NT2/D1 (cell line): Measurements from ENCODE around the gene HOXA3.

Experiments
- DNase-seq: peaks from one replicate; pipeline ENCODE4 v3.0.0-alpha.2; 2011; ENCODE audit warnings: low read depth, low spot score
- H3K27me3 ChIP-seq: 2 replicates; pipeline ENCODE4 v1.6.0; 2011; ENCODE audit warnings: mild to moderate bottlenecking; ENCODE audit not compliant: insufficient read length, insufficient read depth
- H3K36me3 ChIP-seq: 2 replicates; pipeline ENCODE4 v1.6.1; 2011; ENCODE audit warnings: mild to moderate bottlenecking, low read length, mixed read lengths; ENCODE audit not compliant: insufficient read depth, insufficient read length
- H3K4me1 ChIP-seq: 2 replicates; pipeline ENCODE4 v1.5.1; 2011; ENCODE audit not compliant: insufficient read depth, insufficient read length
- H3K4me3 ChIP-seq: 2 replicates; pipeline ENCODE4 v1.5.1; 2011; ENCODE audit warnings: low read depth; ENCODE audit not compliant: insufficient read length
- H3K9ac ChIP-seq: 2 replicates; pipeline ENCODE4 v1.6.0; 2011; ENCODE audit warnings: low read depth; ENCODE audit not compliant: insufficient read length
- H3K9me3 ChIP-seq: 2 replicates; pipeline ENCODE4 v1.5.1; 2011; ENCODE audit warnings: mild to moderate bottlenecking, low read length; ENCODE audit not compliant: insufficient read depth
- SUZ12 ChIP-seq: IDR thresholded peaks from 2 replicates; pipeline ENCODE4 v1.6.1; 2011; ENCODE audit not compliant: insufficient read length, insufficient read depth; ENCODE audit errors: extremely low read depth
- YY1 ChIP-seq: IDR thresholded peaks from 2 replicates; pipeline ENCODE4 v1.6.1; 2011; ENCODE audit not compliant: insufficient read length, insufficient read depth
- ZNF274 ChIP-seq: IDR thresholded peaks from 2 replicates; pipeline ENCODE4 v1.6.1; 2011; ENCODE audit warnings: mild to moderate bottlenecking, low read depth, low read length

Gene HOXA3

DNA sequence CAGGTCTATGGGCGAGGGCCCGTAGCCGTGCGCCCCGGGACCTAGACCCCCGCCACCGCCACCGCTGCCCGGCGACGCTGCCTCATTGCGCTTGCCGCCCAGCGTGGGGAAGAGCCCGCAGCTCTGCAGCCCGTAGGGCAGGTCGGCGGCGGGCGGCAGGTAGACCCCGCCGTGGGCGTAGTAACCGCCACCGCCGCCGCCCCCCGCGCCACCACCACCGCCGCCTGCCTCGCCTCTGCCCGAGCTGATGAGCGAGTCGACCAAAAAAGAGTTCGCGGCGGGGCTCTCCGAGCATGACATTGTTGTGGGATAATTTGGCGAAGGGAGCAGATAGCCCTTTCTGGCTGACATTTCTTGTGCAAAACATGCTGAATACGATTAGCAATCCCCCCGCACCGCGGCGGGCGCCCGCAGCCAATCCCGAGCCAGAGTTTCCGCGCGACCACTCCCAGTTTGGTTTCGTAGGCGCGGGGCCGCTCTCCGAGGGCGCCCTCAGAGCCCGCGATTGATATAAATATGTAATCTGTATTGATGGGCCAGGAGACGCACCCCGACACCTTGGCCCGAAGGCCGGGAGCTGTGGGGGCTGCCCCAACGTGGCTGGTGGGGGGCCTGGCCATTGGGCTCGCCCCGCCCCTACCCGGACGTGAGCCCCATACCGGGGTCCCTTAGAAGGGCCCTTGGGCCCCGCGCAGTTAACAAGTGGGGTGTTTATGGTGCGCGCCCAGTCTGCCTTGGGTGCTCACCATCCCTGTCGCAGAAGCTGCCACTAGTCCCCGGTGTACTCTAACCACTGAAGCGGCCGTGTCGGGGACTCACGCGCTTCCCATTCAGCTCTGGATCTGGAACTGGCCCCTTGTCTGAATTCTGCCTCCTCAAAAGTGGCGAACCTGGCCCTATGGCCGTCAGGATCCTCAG is 21.8 kb upstream of the HOXA3 start, which contains the start of gene HOXA10:
TSS of gene HOXA10 (minus strand) at position 365 of the 918 bp plus-strand sequence. CDS start at position 351, 14 bp downstream.
- DNase-seq, result no peak
- Histone ChIP-seq H3K9me3 (no peaks in the 10 kb centered on the region), H3K27me3 (peaks cover 100% of the 10 kb centered on the region), H3K4me3 (peak within 1 kb of the TSS; percentile 18), H3K36me3 (no peaks in the 10 kb centered on the region), H3K9ac (no peak within 1 kb of the TSS), H3K4me1 (peaks cover 16% of the 10 kb centered on the region)
- no peak for TF ChIP-seq ZNF274
- no peak for TF ChIP-seq SUZ12
- no peak for TF ChIP-seq YY1

DNA sequence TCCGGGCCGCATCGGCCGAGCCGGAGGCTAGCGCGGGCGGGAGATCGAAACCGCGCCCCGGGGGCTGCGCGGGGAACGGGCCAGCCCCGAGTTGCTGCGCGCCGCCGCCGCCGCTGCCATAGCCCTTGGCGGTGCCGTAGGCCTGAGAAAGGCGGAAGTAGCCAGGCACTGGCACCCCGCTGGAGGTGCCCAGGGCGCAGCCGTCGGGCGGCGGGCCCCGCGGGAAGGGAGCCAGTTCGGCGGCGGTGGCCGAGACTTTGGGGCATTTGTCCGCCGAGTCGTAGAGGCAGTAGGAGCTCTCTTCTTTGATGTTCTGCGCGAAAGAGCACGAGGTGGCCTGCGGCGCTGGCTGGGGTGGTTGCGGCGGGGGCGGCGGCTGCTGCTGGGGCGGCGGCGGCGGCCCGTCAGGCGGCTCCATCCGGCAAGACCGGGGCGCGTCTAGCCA is 21.1 kb upstream of the HOXA3 start:
- peaks cover 100% of the 10 kb centered on the region for H3K27me3 ChIP-seq
- peaks cover 17% of the 10 kb centered on the region for H3K4me1 ChIP-seq
- H3K4me3 ChIP-seq, result peak overlapping the region; percentile 15
- TF ChIP-seq YY1 (no peak), SUZ12 (peak; percentile 77), ZNF274 (no peak)
- H3K9ac ChIP-seq, result no peak overlapping the region
- no peaks in the 10 kb centered on the region for H3K36me3 ChIP-seq
- DNase-seq, result no peak
- no peaks in the 10 kb centered on the region for H3K9me3 ChIP-seq

GRCh38 chr7:27172823-27173510 is 20.6 kb upstream of the HOXA3 start:
- DNase-seq, result no peak
- Histone ChIP-seq H3K9ac (no peak overlapping the region), H3K27me3 (peaks cover 100% of the 10 kb centered on the region), H3K4me3 (peak overlapping the region; percentile 15), H3K36me3 (no peaks in the 10 kb centered on the region), H3K4me1 (peaks cover 17% of the 10 kb centered on the region), H3K9me3 (no peaks in the 10 kb centered on the region)
- TF ChIP-seq YY1 (no peak), SUZ12 (peak; percentile 73), ZNF274 (no peak)

DNA sequence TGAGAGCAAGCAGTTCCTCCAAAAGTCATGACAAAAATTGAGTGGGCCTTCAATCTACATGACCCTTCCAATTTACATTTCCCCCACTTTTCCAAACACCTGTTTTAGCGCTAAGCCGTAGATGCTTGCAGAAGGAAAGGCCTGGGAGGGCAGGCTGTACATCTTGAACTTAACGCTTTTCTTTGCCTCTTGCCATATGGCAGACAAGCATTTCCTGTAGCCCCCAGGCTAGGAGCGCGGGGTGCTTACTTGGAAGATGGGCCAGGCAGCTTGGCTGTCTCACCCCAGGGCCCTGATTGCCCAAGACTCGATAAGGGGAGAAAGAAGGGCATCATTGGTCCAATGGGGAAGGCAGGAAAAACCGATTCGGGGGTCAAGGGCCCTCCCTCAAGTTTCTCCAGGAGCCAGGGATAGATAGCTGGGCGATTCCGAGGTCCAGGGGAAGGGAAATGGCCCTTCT is 20.0 kb upstream of the HOXA3 start:
- Histone ChIP-seq H3K9ac (no peak overlapping the region), H3K36me3 (no peaks in the 10 kb centered on the region), H3K4me1 (peaks cover 17% of the 10 kb centered on the region), H3K4me3 (no peak overlapping the region), H3K9me3 (no peaks in the 10 kb centered on the region), H3K27me3 (peaks cover 100% of the 10 kb centered on the region)
- TF ChIP-seq YY1, result no peak
- TF ChIP-seq SUZ12, result no peak
- no peak for DNase-seq

DNA sequence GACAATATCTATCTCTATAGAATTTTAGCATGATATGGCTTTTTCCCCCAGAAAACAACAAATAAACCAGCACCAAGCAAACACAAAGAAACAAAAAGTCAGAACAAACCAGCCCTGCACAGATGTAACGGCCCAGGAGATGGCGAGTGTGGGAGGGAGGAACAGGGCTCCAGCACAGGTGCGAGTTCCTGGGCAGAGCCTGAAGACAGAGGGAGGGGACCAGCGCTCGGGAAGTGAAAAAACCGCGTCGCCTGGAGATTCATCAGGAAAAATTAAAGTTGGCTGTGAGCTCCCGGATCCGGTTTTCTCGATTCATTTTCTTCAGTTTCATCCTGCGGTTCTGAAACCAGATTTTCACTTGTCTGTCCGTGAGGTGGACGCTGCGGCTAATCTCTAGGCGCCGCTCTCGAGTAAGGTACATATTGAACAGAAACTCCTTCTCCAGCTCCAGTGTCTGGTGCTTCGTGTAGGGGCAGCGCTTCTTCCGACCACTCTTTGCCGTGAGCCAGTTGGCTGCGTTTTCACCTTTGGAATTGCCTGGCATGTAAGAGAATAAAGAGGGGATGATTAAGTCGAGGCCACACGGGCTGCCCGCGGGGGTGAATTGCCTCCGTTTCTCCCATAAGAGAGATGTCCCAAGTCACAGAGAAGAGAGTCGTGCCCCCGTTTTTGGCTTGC is 19.4 kb upstream of the HOXA3 start:
- DNase-seq, result no peak
- peaks cover 100% of the 10 kb centered on the region for H3K27me3 ChIP-seq
- H3K4me3 ChIP-seq, result no peak overlapping the region
- no peak overlapping the region for H3K9ac ChIP-seq
- no peaks in the 10 kb centered on the region for H3K9me3 ChIP-seq
- H3K36me3 ChIP-seq, result no peaks in the 10 kb centered on the region
- peaks cover 17% of the 10 kb centered on the region for H3K4me1 ChIP-seq
- TF ChIP-seq SUZ12 (peak; percentile 97), YY1 (no peak), ZNF274 (no peak)

GRCh38 chr7:27171325-27171636 is 18.9 kb upstream of the HOXA3 start:
- no peak for DNase-seq

More at GRCh38 chr7:27171325-27171636, 18.9 kb upstream of the HOXA3 start:
- Histone ChIP-seq H3K9me3 (no peaks in the 10 kb centered on the region), H3K9ac (no peak overlapping the region), H3K27me3 (peaks cover 100% of the 10 kb centered on the region), H3K36me3 (no peaks in the 10 kb centered on the region), H3K4me1 (peaks cover 18% of the 10 kb centered on the region), H3K4me3 (no peak overlapping the region)
- TF ChIP-seq ZNF274 (no peak), SUZ12 (no peak), YY1 (no peak)
